Measurements from ENCODE around the gene FBXO44. TPM values are rescaled to one million over a fixed set of nuclear protein-coding genes. Genes with fewer than 3 reads are reported as not detected.

The FBXO44 gene
- total and polyA plus RNA-seq, 4 donors, result 10.4 to 40.6 (median 21.1) TPM

Other genes with a start within 250 kb of the FBXO44 start
- gene DISP3, start 175.7 kb upstream of the FBXO44 start, total RNA-seq, result under 1 TPM; 0.10 to 0.12 TPM
- gene DISP3, start 175.7 kb upstream of the FBXO44 start, polyA plus RNA-seq, result not detected
- gene FBXO2, start 448 bp upstream of the FBXO44 start, total RNA-seq, result 1 to 10 TPM; 1.7 to 9.8 TPM
- 1 to 10 TPM in 1 of 2 donors, under 1 TPM in 1; 0.87 to 7.3 TPM for gene FBXO2, start 448 bp upstream of the FBXO44 start, polyA plus RNA-seq
- gene FBXO6, start 9.3 kb downstream of the FBXO44 start, total RNA-seq, result 1 to 10 TPM; 4.1 to 7.5 TPM
- gene FBXO6, start 9.3 kb downstream of the FBXO44 start, polyA plus RNA-seq, result 10 to 100 TPM; 11.4 to 12.1 TPM
- gene MAD2L2, start 26.3 kb downstream of the FBXO44 start, total RNA-seq, result 10 to 100 TPM; 23.4 to 24.1 TPM
- gene MAD2L2, start 26.3 kb downstream of the FBXO44 start, polyA plus RNA-seq, result 10 to 100 TPM; 25.2 to 41.8 TPM
- gene DRAXIN, start 36.8 kb downstream of the FBXO44 start, total RNA-seq, result under 1 TPM in 1 of 2 donors, not detected in 1; 0.21 TPM
- under 1 TPM in 1 of 2 donors, not detected in 1; 0.03 TPM for gene DRAXIN, start 36.8 kb downstream of the FBXO44 start, polyA plus RNA-seq
- 10 to 100 TPM; 33.4 to 40.3 TPM for gene AGTRAP, start 81.3 kb downstream of the FBXO44 start, total RNA-seq
- 10 to 100 TPM; 22.2 to 61.2 TPM for gene AGTRAP, start 81.3 kb downstream of the FBXO44 start, polyA plus RNA-seq
- 1 to 10 TPM; 1.3 to 3.6 TPM for gene C1orf167, start 107.3 kb downstream of the FBXO44 start, total RNA-seq
- 1 to 10 TPM in 1 of 2 donors, under 1 TPM in 1; 0.75 to 2.3 TPM for gene C1orf167, start 107.3 kb downstream of the FBXO44 start, polyA plus RNA-seq
- gene MTHFR, start 151.1 kb downstream of the FBXO44 start, total RNA-seq, result 10 to 100 TPM; 32.1 to 53.0 TPM
- 10 to 100 TPM in 1 of 2 donors, 1 to 10 TPM in 1; 4.6 to 22.0 TPM for gene MTHFR, start 151.1 kb downstream of the FBXO44 start, polyA plus RNA-seq
- 10 to 100 TPM; 25.8 to 37.5 TPM for gene CLCN6, start 151.3 kb downstream of the FBXO44 start, total RNA-seq
- gene CLCN6, start 151.3 kb downstream of the FBXO44 start, polyA plus RNA-seq, result 10 to 100 TPM in 1 of 2 donors, 1 to 10 TPM in 1; 3.9 to 15.5 TPM
- under 1 TPM in 1 of 2 donors, not detected in 1; 0.48 TPM for gene NPPA, start 192.9 kb downstream of the FBXO44 start, total RNA-seq
- 1 to 10 TPM in 1 of 2 donors, under 1 TPM in 1; 0.23 to 5.5 TPM for gene NPPA, start 192.9 kb downstream of the FBXO44 start, polyA plus RNA-seq
- not detected for gene NPPB, start 204.1 kb downstream of the FBXO44 start, total RNA-seq
- 10 to 100 TPM in 1 of 2 donors, under 1 TPM in 1; 0.87 to 25.7 TPM for gene NPPB, start 204.1 kb downstream of the FBXO44 start, polyA plus RNA-seq

Measured in aorta (tissue), 4 donors.